NCI-H128 (cell line): ENCODE results near the gene MMP13.
"Not testable (repeated sequence)": the region's sequence is repeated elsewhere in the genome, so short reads cannot be mapped to it uniquely, and the experiment has no call there.

Experiments
- DNase-seq: peaks from one replicate; lab custom pipeline; 2025; ENCODE audit not compliant: unreplicated experiment; lab: John Stamatoyannopoulos, UW

Gene MMP13

DNA sequence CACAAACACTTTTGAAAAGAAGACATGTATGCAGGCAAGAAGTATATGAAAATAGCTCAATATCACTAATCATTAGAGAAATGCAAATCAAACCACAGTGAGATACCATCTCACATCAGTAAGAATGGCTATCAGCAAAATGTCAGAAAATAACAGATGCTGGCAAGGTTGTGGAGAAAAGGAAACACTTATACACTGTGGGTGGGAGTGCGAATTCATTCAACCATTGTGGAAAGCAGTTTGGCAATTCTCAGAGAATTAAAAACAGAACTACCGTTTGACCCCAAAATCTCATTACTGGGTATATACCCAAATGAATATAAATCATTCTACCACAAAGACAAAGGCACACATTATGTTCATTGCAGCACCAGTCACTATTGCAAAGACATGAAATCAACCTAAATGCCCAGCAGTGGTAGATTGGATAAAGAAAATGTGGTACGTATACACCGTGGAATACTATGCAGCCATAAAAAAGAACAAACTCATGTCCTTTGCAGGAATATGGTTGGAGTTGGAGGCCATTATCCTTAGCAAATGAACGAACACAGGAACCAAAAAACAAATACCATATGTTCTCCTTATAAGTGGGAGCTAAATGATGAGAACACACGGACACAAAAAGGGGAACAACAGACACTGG, 18.5 kb downstream of the MMP13 start:
- no peak for DNase-seq

DNA sequence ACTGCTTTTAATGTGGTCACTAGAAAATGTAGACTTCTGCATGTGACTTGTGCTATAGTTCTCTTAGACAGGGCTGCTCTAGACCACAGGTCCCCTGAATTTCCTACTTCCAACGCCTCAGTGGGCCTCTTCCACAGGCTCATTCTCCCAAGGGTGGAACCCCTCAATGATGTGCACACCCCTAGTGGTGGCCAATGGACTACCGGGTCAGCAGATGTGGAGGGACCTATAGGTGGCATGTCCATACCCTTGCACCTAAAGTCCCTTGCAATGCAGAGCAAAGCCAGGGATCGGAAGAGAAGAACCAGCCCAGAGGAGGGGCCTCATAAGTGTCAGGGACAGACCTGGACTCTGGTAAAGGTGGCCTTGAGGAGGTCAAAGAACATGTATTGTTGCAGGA, 20.0 kb downstream of the MMP13 start:
- no peak for DNase-seq

DNA sequence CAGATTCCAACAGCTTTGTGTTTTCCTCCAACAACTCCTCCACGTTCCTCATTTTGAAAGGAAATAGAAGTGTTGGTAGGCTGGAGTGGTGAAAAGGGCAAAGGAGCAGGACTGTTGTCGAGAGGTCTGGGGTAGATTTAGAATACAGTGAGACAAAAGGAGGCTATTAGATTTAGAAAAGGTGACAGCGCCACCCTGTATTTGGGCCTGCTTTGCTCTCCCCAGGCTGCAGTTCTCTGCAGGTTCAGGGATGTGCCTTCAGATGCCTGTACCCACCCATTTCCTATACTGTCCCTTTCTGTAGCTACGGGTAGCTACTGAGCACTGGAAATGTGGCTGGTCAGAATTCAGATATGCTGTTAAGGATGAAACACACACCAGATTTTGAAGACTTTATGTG, 20.8 kb downstream of the MMP13 start:
- DNase-seq, result no peak

DNA sequence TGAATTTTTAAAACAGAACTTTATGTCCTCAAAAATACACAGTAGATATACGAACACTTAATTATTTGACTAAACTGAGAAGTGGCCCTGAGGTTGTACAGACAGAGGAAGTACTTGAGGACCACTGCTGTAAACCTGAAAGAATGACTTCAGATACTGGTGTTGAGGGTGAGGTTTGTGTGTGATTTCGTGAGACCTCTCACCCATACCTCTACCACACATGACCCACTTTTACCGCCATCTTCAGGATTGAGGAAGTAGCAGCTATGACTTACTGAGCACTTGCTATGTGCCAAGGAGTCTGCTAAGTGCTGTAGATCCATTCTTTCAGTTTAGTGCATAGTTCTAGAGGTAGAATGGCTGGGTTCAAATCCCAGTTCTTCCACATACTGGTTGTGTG, 21.9 kb downstream of the MMP13 start:
- no peak for DNase-seq

DNA sequence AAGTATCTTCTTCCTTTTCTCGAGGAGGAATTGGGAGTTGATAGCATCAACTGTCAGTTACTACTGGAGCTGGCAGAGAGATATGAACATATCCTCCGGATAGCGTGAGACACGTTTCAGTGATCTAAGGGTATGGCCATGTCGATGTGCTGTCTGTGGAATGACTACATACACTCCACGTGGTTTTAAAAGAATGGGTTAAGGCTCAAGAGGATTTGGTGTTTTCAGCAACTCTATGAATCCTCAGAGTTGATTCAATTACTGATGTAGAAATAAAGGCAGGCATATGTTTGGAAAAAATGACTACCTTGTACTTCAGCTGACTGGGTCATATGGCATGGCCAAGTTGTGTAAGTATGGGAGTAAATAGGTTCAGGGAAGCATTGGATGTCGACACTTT, 22.9 kb downstream of the MMP13 start:
- no peak for DNase-seq

DNA sequence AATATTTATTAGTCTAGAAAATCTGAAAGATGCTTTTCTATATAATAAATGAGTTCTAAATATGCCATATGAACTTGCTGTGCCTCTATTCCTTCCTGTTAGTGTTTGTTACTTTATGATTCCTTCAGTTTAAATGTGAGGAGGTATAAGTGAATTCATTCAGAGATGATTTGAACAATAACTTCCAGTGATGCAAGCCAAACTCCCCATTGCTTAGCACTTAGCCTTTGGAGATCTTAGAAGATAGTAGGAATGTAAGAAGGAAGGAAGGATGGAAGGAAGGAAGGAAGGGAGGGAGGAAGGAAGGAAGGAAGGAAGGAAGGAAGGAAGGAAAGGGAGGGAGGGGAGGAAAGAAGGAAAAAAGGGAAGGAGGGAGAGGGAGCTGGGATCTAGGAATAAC, 25.1 kb downstream of the MMP13 start:
- no peak for DNase-seq

DNA sequence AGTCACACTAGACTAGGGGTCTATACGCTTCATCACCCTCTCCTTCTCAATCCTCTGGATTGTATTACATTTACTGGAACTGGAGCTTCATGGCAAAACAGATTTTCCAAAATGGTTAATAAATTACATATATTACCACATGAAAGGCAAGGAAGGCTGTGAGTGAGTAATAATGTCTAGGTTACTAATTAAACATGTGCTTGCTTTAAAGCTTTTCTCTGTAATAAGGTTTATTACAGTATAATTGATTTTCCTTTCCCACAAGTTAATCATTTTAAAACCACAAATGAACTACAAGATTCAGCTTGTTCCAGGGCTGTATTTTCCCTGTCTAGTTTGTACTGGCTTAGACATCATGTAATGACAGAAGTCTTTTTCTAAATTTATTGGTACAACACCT, 25.6 kb downstream of the MMP13 start:
- no peak for DNase-seq

DNA sequence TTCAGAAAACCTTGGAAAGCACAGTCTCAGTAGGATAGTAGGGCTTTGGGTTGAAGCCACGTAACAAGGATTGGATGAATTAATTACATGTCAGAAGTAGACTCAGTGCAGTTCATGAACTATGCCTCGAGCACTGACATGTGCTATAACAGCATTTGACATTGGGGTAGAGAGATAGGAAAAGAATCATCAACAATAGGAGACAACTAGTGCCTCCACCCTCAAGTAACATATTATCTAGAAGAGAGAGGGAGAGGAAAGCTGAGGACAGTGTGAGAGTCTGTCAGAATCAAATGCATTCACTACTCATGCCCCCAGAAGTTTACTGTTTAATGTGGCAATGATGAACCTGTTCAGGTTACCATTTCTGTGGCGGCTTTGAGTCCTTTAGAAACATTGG, 26.4 kb downstream of the MMP13 start:
- DNase-seq, result no peak

DNA sequence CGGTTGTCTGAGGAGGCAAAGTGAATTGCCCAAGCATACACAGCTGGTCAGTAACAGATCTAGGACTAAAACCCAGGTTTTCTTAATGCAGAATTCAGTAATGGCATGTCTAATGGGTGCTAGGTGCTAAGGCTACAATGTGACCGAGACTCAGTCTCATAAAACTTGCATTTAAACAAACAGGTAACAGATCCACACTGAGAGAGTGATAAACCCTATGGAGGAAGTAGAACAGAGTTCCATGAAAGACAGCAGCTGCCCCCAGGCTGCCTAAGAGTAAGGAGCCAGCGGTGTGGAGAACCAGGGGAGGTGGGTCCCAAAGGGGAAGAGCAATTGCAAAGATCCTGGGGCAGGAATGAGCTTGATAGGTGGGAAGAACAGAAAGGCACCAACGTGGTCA, 27.3 kb downstream of the MMP13 start:
- no peak for DNase-seq

DNA sequence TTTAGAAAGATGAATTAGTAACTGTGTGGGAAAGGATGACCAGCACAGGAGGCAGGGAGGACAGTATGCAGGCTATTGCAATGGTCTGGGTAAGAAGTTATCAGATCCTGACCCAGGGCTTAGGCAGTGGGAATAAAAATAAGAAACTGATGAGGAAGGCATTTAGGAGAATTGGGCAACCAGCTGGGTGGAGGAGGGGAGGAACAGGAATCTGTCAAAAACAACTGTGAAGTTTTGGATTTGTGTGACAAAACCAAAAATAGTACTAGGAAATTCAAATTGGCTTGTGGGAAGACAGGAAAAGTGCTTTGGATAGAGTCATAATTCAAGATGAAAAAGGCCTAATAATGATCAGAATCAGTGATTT, 27.9 kb downstream of the MMP13 start:
- DNase-seq, result no peak

DNA sequence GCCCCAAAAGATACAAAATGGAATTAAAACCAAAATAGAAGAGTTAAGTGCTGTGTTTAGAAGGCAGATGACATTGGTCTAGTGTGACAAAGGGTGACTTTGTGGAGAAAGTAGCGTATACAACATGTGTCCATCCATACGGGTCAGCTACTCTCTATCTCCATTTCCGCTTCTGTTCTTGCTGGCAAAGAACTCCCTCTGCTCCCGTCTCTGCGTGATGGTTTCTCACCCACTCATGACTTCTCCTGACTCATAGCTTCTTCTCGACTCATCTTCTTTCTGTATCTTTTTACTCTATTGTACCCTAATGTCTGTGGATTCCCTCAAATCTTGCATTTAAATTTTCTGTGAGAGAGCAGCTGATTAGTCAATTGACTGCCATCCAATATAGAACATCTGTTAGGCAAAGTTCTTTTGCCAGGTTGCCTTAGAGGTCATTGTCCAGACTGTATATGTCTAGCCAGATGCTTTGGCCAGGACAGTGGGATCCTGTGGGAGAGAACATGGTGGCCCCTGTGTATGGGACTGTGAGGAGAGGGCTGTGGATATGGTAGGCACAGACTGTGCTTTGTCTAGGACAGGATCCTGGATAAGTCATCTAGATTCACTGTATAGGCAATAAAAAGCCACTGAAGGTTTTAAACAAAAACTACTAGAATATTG, 28.4 kb downstream of the MMP13 start:
- no peak for DNase-seq

DNA sequence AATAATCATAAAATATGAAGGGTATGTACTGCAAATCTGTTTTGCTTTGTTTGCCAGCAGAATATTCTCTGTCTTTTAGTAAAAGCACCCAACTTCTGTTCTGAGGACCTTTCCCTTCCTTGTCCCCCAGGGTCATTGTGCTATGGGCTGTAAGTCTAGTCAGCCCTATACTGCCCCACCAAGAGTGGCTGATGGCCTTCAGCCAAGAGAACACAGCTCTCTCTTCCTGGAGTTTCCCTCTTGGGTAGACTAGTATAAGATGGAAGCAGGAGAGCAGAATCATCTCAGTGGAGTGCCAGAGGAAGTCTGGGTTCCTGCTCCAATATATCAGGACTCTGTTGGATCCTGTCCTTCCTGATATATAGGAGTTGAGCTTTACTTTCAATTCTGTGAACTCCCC, 29.0 kb downstream of the MMP13 start:
- DNase-seq, result no peak

DNA sequence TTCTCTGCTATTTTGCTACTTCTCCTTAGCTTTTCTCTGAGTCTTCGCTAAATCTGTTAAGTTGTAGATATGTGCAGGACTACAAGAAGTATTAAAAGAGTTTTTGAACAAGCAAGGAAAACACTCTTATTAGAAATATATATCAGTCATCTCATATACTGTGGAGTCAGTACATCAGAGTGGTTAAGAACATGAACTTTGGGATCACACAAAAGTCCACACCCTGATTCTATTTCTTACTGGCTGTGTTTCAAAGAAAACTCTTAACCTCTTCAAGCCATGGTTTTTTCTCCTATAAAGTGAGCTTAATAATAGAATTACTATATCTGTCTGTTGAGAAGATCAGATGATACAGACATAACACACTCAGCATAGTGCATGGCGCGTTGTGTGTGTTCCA, 29.5 kb downstream of the MMP13 start:
- no peak for DNase-seq

DNA sequence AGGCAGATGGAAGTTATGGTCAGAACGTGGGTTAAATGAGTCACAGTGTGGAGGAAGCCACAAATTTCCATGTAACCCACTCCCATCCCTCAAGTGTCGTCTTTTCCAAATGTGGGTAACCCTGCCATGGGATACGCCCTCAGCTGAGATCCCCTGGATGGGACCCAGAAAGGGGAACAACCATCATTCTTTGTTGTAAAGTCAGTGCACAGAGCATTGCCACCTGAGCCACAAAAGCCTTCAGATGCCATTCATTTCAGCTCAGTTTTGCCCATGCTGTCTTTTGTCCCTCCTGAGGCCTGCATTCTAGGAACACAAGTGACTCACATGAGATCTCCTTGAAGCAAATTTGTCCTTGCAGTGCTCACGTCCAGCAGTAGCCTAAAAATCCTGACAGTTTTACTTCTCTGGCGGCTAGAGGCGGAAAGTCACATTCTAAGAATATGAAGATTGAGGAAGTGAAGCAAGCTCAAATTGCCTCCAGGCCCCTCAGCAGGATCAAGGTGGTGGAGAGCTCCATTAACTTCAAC, 30.6 kb downstream of the MMP13 start:
- DNase-seq, result no peak

DNA sequence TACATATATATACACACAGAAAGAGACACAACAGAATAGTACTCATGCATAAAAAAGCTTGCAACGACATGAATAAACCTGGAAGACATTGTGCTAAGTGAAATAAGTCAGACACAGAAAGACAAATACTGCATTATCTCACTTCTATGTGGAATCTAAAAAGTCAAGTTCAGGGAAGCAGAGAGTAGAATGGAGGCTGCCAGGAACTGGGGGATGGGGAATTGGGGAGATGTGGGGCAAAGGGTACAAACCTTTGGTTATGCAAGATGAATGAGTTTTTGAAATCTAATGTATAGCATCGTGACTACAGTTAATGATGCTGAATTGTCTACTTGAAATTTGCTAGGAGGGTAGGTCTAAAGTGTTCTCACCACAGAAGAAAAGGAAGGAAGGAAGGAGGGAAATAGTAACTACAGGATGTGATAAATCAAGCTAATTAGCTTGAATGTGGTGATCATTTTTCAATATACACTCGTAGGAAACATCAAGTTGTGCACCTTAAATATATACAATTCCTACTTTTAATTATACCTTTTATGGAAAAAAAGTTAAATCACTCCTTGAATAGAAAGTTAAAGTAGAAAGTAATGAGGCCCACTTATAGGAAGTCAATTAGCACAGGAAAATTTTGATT, 33.8 kb downstream of the MMP13 start:
- no peak for DNase-seq

DNA sequence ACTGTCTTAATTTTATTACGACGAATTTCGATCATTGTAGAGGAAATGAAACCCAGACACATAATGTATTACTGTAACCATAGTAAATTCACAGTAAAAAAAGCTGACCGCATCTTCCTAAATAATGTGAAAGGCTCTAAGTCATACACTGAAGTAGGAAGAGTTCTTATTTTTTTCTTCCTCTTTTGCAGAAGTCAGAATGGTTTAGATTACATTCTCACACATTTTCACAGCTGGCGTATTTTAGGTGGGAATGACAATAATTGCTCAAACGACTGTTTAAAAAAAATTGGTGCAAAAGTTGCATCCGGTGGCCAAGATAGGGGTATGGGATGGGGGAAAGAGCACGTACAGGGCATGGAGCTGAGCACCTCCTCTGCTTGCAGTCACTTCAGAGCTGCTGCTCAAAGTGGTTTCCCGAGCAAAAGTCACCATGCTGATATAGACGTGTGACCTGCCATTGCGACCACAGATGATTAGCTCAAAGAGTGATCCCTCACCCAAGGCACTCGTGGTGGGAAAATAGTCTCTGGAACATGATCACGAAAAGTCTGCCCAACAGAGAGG, 35.3 kb downstream of the MMP13 start:
- no peak for DNase-seq

DNA sequence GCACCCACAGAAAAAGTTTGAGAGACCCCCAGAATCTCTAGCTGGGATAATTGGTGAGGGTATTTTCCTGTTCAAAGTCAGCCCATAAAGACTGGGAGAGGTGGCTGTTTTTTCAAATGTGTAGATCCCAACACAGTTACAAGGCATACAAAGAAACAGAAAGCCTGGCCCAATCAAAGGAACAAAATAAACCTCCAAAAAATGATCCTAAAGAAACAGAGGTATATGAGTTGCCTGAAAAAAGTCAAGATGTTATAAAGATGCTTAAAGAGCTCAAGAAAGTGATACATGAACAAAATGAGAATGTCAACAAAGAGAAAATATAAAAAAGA, 40.5 kb downstream of the MMP13 start:
- no peak for DNase-seq

DNA sequence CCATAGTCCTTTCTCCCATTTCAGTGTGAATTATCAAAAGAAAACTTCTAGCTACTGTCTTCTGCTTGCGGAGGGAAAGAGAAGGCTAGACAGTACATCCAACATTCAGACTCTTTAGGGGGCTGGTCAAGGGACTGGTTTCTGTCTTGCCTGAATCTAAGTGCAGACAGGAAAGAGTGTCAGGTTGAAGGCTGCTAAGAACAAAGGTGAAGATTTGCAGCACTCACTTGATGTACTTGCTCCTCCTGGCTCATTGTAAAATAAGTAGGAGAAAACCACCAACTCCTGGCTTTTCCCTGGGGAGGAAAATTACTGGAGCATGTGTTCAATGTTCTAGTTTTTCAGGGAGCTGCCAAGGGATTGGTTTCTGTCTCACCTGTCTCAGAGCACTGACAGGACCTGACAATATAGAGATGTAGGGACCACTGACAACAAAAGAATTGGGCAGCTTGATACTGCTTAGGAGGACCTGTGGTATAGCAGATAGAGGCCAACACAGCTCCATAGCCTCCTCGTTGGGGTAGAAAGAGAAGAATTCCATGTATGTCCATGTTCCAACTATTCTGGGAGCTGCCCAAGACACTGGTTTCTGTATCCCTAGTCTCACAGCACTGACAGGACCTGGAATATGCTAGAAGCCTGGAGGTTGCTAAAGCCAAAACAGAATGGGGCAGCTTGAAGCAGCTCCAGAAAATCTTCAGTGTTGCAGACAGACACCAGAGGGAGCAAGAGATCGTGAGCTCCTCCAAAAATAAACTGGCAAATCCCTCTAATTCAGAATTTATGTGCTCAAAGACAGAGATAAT, 41.1 kb downstream of the MMP13 start:
- no peak for DNase-seq

DNA sequence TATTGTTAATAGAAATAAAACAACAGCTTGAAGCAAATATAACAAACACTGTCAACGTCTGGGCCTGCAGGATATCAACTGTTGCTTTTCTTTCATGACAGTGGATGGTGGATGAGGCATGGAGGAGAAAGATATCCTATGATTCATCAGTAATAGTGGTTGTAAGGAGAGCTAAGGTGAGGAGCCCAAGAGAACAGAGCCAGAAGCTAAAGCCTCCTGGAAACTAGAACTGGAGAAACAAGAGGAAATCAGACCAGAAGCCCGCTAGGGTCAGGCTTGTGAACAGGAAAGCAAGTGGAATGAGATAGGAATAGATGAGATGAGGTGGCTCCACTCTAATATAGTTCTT, 43.1 kb downstream of the MMP13 start:
- no peak for DNase-seq

DNA sequence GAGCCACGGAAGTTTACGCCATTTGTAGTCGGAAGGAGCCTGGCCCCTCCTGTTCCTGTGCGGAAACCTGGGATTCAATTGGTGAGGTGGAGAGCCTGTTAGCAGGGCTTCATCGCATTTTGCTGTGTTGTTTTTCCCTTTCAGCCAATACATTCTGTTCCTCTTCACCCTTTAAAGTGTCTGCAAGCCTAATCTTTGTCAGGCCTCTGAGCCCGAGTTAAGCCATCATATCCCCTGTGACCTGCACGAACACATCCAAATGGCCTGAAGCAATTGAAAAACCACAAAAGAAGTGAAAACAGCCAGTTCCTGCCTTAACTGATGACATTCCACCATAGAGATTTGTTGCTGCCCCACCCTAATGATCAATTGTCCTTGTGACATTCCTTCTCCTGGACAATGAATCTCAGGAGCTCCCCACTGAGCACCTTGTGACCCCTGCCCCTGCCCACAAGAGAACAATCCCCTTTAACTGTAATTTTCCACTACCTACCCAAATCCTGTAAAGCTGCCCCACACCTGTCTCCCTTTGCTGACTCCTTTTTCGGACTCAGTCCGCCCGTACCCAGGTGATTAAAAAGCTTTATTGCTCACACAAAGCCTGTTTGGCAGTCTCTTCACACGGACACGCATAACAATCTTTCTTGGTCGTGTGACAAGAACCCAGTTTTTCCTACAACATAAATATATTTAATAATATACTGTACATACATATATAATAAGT, 43.6 kb downstream of the MMP13 start:
- DNase-seq, result no peak

DNA sequence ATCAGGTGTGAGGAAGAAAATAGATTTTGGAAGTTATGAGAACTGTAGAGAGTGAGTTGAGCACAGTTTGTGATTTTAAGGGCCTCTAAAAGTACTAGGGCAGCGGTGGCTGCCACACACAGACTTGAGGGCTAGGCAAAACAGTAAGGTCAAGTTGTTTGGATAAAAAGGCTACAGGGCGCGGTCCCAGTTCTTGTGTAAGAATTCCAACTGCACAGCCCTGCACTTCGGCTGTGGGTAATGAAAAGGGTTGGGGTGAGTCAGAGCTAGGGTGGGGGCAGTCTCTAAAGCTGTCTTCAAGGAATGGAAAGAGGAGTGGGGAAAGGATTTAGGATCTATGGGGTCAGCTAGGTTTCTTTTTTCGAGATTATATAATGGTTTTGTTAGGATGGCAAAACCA, 49.7 kb downstream of the MMP13 start:
- not testable (repeated sequence) for DNase-seq
